NCI-H226 (cell line): ENCODE results near the gene VWC2L.

Experiments
- DNase-seq: peaks from one replicate; pipeline ENCODE4 v3.0.0-alpha.2; 2015

The VWC2L gene

DNA sequence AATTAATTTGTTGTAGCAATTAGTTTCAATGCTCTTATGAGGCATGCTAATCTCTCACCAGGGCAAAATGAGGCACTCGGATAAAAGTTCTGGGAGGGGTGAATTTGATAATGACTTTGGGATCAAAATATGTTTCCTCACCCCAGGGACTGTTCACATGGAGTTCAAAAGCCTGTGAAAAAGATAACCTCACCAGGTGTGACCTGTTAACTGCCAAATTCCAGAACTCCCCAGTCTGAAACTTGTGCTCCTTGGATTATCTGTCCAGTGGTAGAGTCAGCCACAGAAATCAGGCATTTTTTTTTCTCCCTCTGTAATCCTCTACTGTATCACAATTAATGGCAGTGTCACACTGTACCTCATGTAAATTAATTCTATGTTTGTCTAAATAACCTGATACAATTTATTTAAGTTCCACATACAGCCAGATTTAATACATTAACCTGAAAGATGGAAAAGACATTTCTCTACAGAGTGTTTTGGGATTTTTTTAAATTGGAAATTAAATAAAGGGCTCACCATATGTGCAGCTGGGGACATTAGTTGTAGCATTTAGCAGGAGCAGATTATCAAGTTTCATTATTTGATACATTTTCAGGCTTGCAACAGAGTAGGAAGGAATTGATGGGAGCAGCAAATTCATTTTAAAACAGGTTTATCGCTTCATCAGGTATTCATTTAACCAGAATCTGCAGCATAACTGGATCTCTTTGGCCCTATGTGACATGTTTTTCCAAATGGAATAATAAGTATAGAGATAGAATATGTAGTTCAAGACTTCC lies 191.2 kb downstream of the VWC2L start:
- no peak for DNase-seq

- DNase-seq, result no peak
Observed at GRCh38 chr2:214604861-214605260, 194.0 kb downstream of the VWC2L start.

DNA sequence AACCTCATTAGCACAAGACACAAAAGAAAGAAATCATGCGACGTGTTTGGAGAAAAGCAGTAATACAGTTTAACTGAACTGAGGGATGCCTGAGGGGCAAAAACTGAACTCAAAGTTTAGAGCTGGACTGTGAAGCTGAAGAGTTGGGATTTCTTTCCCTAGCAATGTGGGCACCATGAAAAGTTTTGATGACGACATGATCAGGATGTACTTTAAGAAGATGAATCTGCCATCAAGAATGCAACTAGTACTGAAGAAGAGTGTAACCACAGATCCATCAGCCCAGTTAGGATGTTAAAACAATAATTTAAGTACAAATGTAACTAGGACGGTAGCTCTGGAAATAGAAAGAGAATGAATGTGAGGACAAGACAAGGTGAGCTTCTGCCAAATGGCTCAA lies 196.2 kb downstream of the VWC2L start:
- DNase-seq, result no peak

DNA sequence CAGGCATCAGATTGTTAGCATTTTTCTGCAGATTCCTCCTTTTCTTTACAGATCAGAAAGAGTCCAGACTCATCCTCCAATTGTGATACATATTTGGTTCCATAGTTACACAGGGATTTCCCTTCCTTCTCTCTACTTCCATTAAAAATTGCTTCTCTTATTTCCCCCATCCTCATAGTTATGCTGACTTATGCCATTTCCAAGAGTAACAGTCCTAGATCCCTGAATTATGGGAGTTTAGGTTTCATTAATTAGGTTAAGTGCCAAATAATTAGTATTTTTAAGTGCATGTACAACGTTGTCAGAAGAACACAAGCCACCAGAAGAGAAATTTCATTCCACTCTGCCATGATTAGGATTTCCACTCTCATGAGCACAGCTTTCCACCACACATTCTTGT lies 200.2 kb downstream of the VWC2L start:
- DNase-seq, result no peak

GRCh38 chr2:214624166-214624760 lies 213.4 kb downstream of the VWC2L start:
- no peak for DNase-seq

GRCh38 chr2:214628091-214628490 lies 217.2 kb downstream of the VWC2L start:
- DNase-seq, result no peak
